Mesendoderm (in vitro differentiated cells): Measurements from ENCODE around the gene MAML3.

Experiments used
- DNase-seq: peaks from one replicate; pipeline ENCODE4 v3.0.0; 2013
- H2AK5ac ChIP-seq: 2 replicates; pipeline ENCODE4 v1.6.1; 2013; ENCODE audit warnings: low read length, inconsistent platforms
- H2BK120ac ChIP-seq: 2 replicates; pipeline ENCODE4 v1.6.1; 2013; ENCODE audit warnings: low read depth, mild to moderate bottlenecking, low read length, moderate library complexity, mixed read lengths
- H2BK15ac ChIP-seq: replicated peaks from 2 replicates; pipeline ENCODE4 v1.6.1; 2013; ENCODE audit warnings: low read depth, mild to moderate bottlenecking, moderate library complexity
- H2BK5ac ChIP-seq: 2 replicates; pipeline ENCODE4 v1.6.1; 2013; ENCODE audit warnings: low read length, inconsistent platforms
- H3K18ac ChIP-seq: 2 replicates; pipeline ENCODE4 v1.6.1; 2013; ENCODE audit warnings: mild to moderate bottlenecking, low read length, mixed read lengths
- H3K23ac ChIP-seq: one replicate; pipeline ENCODE4 v1.6.1; 2013; ENCODE audit warnings: low read length
- H3K27ac ChIP-seq: 2 replicates; pipeline ENCODE4 v1.5.1; 2013; ENCODE audit warnings: low read depth, mild to moderate bottlenecking, inconsistent platforms, low read length, moderate library complexity
- H3K27me3 ChIP-seq: 2 replicates; pipeline ENCODE4 v1.6.1; 2013; ENCODE audit warnings: low read length, control low read depth, mild to moderate bottlenecking, inconsistent platforms; ENCODE audit not compliant: insufficient read depth, poor library complexity
- H3K36me3 ChIP-seq: 2 replicates; pipeline ENCODE4 v1.6.1; 2013; ENCODE audit warnings: low read length, inconsistent platforms; ENCODE audit not compliant: control insufficient read depth, insufficient read depth
- H3K4ac ChIP-seq: one replicate; pipeline ENCODE4 v1.6.1; 2013; ENCODE audit warnings: low read depth, mild to moderate bottlenecking, low read length, moderate library complexity
- H3K4me1 ChIP-seq: 2 replicates; pipeline ENCODE4 v1.6.1; 2013; ENCODE audit warnings: low read depth, low read length, inconsistent platforms; ENCODE audit not compliant: control insufficient read depth
- H3K4me2 ChIP-seq: 2 replicates; pipeline ENCODE4 v1.6.1; 2013; ENCODE audit warnings: low read length
- H3K4me3 ChIP-seq: 2 replicates; pipeline ENCODE4 v1.5.1; 2013; ENCODE audit warnings: mild to moderate bottlenecking, low read length
- H3K56ac ChIP-seq: one replicate; pipeline ENCODE4 v1.6.1; 2013; ENCODE audit warnings: low read length
- H3K79me1 ChIP-seq: 2 replicates; pipeline ENCODE4 v1.6.1; 2013; ENCODE audit warnings: low read length, inconsistent platforms
- H3K79me2 ChIP-seq: 2 replicates; pipeline ENCODE4 v1.6.1; 2013; ENCODE audit warnings: mild to moderate bottlenecking, low read length; ENCODE audit not compliant: control insufficient read depth, insufficient read depth
- H3K9ac ChIP-seq: 2 replicates; pipeline ENCODE4 v1.6.1; 2013; ENCODE audit warnings: low read length, inconsistent platforms
- H4K5ac ChIP-seq: one replicate; pipeline ENCODE4 v1.6.1; 2013; ENCODE audit warnings: low read length
- H4K8ac ChIP-seq: one replicate; pipeline ENCODE4 v1.6.1; 2013; ENCODE audit warnings: low read depth, mild to moderate bottlenecking, control low read depth, low read length, moderate library complexity
- WGBS: extraction: QIAGEN DNeasy Blood & Tissue Kit; methylation state at CpG from one replicate; pipeline ENCODE4 v1.1.7; 2013; ENCODE audit warnings: low lambda C conversion rate, missing lambda C conversion rate; ENCODE audit not compliant: insufficient coverage; ENCODE audit errors: extremely low coverage; 5-methylcytosine and 5-hydroxymethylcytosine counted together

Gene MAML3

DNA sequence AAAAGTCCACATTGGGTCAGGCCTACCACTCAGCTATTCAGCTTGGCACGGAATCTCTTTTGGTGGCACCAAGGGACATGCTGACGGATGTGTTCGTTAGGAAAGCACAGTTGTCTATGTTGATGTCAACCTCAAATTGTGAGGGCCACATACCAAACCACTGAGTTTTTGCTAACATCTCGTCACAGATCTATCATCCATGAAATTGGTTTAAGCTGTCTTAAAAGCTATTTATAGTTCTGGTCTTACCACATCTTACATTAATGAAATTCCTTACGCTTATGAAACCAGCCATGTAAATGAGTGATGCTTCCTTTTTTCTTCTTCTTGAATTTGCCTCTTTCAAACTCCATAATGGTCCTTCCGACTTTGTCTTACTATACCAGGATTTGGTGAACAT is 386.8 kb downstream of the MAML3 start:
- H3K79me1 ChIP-seq = no peaks in the 10 kb centered on the region
- H2BK120ac ChIP-seq = no peak overlapping the region
- H3K27ac ChIP-seq = no peak overlapping the region

DNA sequence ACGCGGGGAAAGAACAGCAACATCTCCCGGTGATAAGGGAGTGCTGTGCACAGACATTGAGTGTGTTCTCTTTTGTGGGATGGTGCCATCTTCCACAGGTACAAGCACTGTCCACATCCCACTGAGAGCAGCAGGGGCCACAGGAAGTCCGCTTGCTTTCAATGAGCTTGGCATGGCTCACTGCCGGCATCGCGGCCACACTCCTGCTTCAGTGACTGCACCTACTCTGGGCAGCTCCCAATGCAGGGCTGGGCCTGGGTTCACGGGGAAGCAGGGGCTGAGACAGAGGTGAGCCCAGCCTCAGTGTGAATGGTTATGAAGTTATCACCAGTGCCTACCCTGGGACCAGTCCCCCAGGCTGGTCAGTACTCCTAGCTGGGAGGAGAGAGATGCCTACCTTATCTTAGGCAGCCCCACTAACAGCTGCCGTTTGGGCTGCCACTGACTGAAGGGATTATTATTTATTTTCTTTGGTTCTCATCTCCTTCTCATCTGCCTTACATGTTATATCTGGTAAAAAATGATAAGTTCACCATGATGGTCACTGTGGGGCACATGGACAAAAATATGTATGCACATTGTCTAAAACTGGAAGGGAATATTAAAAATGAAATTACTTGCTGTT is 389.2 kb downstream of the MAML3 start:
- Histone ChIP-seq H4K5ac (no peak overlapping the region), H3K79me2 (no peaks in the 10 kb centered on the region), H2BK5ac (no peak overlapping the region), H2BK15ac (no peak overlapping the region), H3K18ac (no peak overlapping the region), H3K4me1 (peaks cover 2% of the 10 kb centered on the region), H3K4me2 (no peak overlapping the region), H3K4ac (no peak overlapping the region), H2AK5ac (no peak overlapping the region), H3K27ac (no peak overlapping the region), H3K79me1 (no peaks in the 10 kb centered on the region), H3K4me3 (no peak overlapping the region), H3K36me3 (no peaks in the 10 kb centered on the region), H3K27me3 (no peaks in the 10 kb centered on the region), H3K9ac (no peak overlapping the region), H4K8ac (no peak overlapping the region), H3K56ac (no peak overlapping the region), H2BK120ac (no peak overlapping the region), H3K23ac (no peak overlapping the region)
- no peak for DNase-seq
- WGBS = no CpG with 5 or more reads among the region's 9 CpGs

More for the DNA sequence above, 386.8 kb downstream of the MAML3 start:
- no peak for DNase-seq
- no peaks in the 10 kb centered on the region for H3K36me3 ChIP-seq
- H2BK5ac ChIP-seq = no peak overlapping the region
- no peak overlapping the region for H3K56ac ChIP-seq
- no peaks in the 10 kb centered on the region for H3K27me3 ChIP-seq
- H3K4ac ChIP-seq = no peak overlapping the region
- H3K4me1 ChIP-seq = no peaks in the 10 kb centered on the region
- H2BK15ac ChIP-seq = no peak overlapping the region
- H2AK5ac ChIP-seq = no peak overlapping the region
- no peak overlapping the region for H3K18ac ChIP-seq
- H3K9ac ChIP-seq = no peak overlapping the region
- H4K8ac ChIP-seq = no peak overlapping the region
- no peaks in the 10 kb centered on the region for H3K79me2 ChIP-seq
- H3K4me2 ChIP-seq = no peak overlapping the region
- WGBS = no CpG with 5 or more reads among the region's 6 CpGs
- H4K5ac ChIP-seq = no peak overlapping the region
- no peak overlapping the region for H3K23ac ChIP-seq
- H3K4me3 ChIP-seq = no peak overlapping the region

DNA sequence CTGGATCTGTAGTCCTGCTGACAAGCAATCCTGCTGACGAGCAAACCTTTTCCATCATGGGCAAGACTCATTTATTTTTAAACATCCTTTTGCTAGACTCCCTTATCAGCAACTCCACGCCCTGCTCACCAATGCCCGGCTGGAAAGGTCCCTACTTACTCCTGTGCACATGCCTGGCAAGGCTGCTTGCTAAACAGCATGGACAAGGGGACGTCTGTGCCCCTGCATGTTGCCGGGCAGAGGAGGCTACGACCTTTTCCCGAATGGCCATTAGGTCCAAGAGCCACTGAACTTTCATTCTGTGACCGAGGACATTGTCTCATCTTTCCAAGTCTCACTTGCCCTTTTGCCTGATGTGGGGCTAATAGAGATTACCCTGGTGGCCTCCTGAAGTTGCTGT is 389.8 kb downstream of the MAML3 start:
- DNase-seq = no peak
- Histone ChIP-seq H3K4me2 (no peak overlapping the region), H3K79me1 (no peaks in the 10 kb centered on the region), H3K4me3 (no peak overlapping the region), H3K56ac (no peak overlapping the region), H2BK120ac (no peak overlapping the region), H3K4me1 (peaks cover 2% of the 10 kb centered on the region), H3K27me3 (no peaks in the 10 kb centered on the region), H2AK5ac (no peak overlapping the region), H3K9ac (no peak overlapping the region), H3K4ac (no peak overlapping the region), H3K27ac (no peak overlapping the region), H3K79me2 (no peaks in the 10 kb centered on the region), H2BK5ac (no peak overlapping the region), H2BK15ac (no peak overlapping the region), H3K23ac (no peak overlapping the region), H4K5ac (no peak overlapping the region), H3K18ac (no peak overlapping the region), H3K36me3 (no peaks in the 10 kb centered on the region), H4K8ac (no peak overlapping the region)
- no CpG with 5 or more reads among the region's 8 CpGs for WGBS

DNA sequence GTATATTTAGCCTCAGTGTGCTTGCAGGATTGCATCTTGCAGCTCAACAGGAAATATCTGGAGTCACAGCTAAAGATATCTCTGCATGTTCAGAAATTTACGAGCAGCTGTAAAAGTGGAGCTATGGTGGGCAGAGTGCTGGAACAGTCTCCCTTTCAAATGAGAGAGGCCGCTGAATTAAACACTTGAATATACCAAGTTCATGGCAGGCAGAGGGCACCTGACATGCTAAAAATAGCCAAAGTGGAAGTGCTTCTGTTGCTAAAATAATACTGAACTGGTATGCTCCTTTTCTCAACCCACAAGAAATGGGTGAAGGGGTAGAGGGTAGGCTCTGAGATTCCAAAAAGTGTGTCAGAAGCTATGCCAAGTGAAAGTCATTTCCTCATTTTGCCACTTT is 390.3 kb downstream of the MAML3 start:
- Histone ChIP-seq H2BK15ac (no peak overlapping the region), H3K4me1 (peaks cover 2% of the 10 kb centered on the region), H3K79me1 (no peaks in the 10 kb centered on the region), H3K79me2 (no peaks in the 10 kb centered on the region), H3K4me2 (no peak overlapping the region), H3K27me3 (no peaks in the 10 kb centered on the region), H2BK5ac (no peak overlapping the region), H3K23ac (no peak overlapping the region), H3K4ac (no peak overlapping the region), H3K18ac (no peak overlapping the region), H4K5ac (no peak overlapping the region), H2BK120ac (no peak overlapping the region), H3K27ac (no peak overlapping the region), H3K56ac (no peak overlapping the region), H3K36me3 (no peaks in the 10 kb centered on the region), H4K8ac (no peak overlapping the region), H2AK5ac (no peak overlapping the region), H3K4me3 (no peak overlapping the region), H3K9ac (no peak overlapping the region)
- WGBS = no CpG with 5 or more reads among the region's 2 CpGs
- DNase-seq = no peak

DNA sequence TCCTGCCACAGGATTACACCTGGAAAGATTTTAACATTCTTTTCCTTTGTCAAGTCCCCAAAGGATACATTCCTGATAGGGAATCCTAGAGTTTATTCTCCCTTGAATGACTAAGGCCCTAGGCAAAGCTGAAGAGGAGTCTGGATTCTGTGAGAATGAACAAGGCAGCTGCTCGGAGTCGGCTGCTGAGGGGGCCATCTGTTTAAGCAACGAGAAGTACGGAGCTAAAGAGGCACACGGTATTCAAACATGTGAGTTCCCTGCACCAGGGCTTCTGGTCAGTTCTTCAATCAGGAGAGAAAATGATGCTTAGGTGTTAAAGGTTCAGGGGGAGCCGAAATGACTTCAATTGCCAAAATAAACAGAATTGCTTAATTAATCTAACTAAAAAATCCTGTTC is 390.8 kb downstream of the MAML3 start:
- H2AK5ac ChIP-seq = no peak overlapping the region
- H3K23ac ChIP-seq = no peak overlapping the region
- no peak overlapping the region for H2BK120ac ChIP-seq
- H2BK15ac ChIP-seq = no peak overlapping the region
- no peak overlapping the region for H3K27ac ChIP-seq
- DNase-seq = peak; percentile 55
- no peak overlapping the region for H3K4me2 ChIP-seq
- no peak overlapping the region for H3K18ac ChIP-seq
- H2BK5ac ChIP-seq = no peak overlapping the region
- peaks cover 2% of the 10 kb centered on the region for H3K4me1 ChIP-seq
- no peaks in the 10 kb centered on the region for H3K79me1 ChIP-seq
- no peak overlapping the region for H3K9ac ChIP-seq
- no peaks in the 10 kb centered on the region for H3K79me2 ChIP-seq
- WGBS = no CpG with 5 or more reads among the region's 6 CpGs
- H3K4me3 ChIP-seq = no peak overlapping the region
- H4K5ac ChIP-seq = no peak overlapping the region
- H3K56ac ChIP-seq = no peak overlapping the region
- H3K4ac ChIP-seq = no peak overlapping the region
- no peaks in the 10 kb centered on the region for H3K36me3 ChIP-seq
- H4K8ac ChIP-seq = no peak overlapping the region
- no peaks in the 10 kb centered on the region for H3K27me3 ChIP-seq

DNA sequence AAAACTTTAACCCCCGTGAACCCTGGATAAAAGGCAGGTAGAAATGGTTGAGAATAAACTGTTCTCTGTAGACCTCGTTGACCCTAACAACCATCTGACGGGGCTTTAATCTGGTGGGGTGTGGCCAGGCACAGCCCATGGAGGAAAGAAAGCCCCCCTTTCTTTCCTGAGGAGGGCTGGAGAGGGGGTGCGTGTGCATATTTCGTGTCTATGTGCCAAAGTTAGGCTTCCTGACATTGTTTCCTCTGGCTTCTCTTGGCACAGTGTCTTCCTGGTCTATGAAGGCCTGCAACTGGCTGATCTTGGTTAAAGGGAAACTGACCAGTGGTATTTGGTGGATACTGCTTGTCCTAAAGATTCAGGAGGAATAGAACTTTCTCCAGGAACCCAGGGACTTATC is 391.3 kb downstream of the MAML3 start:
- Histone ChIP-seq H2BK15ac (no peak overlapping the region), H3K27me3 (no peaks in the 10 kb centered on the region), H3K4me2 (no peak overlapping the region), H2BK5ac (no peak overlapping the region), H3K18ac (no peak overlapping the region), H2AK5ac (no peak overlapping the region), H3K27ac (no peak overlapping the region), H3K9ac (no peak overlapping the region), H3K4me3 (no peak overlapping the region), H3K36me3 (no peaks in the 10 kb centered on the region), H3K56ac (no peak overlapping the region), H3K79me1 (no peaks in the 10 kb centered on the region), H4K8ac (no peak overlapping the region), H3K4ac (no peak overlapping the region), H2BK120ac (no peak overlapping the region), H3K79me2 (no peaks in the 10 kb centered on the region), H3K4me1 (peaks cover 2% of the 10 kb centered on the region), H3K23ac (no peak overlapping the region), H4K5ac (no peak overlapping the region)
- WGBS = no CpG with 5 or more reads among the region's 5 CpGs
- DNase-seq = no peak
